GM19452 (cell line): ENCODE measurements around the gene PEX6.
"Not testable (repeated sequence)": the region's sequence is repeated elsewhere in the genome, so short reads cannot be mapped to it uniquely, and the experiment has no call there.

Experiments
- ATAC-seq: cut with Tn5 transposase; IDR thresholded peaks from one replicate; pipeline ENCODE4 v1.9.1; 2021; ENCODE audit not compliant: unreplicated experiment

The PEX6 gene

DNA sequence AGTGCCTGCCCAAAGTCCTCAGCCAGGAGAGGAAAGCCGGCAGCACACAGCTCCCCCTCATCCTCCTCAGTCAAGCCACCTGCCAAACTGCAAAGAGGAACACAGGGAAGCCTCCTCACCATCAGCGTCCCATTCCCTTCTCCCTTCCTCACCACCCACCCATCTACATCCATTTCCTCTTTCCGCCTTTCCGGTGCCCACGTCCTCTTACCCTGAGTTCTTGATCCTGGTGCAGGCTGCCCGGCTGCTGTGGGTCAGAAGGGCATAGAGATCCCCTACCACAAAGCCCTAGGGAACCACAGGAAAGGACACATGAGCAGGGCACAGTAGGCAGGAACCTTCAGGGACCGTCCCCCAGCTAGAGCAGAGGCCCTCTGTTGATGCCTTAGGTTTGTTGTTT is 12.4 kb downstream of the PEX6 start:
- ATAC-seq = no peak

DNA sequence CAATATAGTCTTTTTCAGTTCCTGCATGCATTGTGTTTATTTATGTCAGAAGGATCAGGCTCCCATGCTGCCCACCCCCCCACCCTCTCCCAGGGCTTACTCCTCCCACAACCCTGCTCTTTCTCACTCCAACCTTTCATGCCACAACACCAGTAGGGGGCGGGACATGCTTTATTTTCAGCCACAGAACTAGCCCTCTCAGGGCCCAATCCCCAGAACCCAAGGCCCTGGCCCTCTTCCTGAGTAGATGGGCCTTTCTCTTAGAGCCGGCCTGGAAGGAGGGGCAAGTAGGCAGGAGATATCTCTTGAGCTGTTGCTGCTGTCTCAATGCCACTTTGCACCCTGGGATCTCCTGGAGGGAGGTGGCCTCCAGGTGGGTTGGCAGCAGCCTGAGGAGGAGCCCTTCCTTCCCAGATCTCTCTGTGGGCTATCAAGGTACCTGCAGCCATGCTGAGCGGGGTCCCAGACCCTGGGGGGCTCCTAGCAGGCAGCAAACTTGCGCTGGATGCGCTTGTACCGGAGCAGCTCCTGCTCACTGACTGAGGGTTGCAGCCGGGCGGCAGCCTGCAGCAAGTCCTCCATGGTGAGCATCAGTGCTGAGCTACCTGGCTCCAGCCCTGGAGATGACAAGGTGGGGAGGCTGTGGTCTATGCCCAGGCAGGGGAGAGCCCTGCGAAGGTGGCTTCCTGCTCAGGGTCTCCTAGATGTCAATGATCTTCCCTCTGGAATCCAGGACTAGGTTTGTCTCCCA is 15.0 kb downstream of the PEX6 start:
- ATAC-seq = no peak

DNA sequence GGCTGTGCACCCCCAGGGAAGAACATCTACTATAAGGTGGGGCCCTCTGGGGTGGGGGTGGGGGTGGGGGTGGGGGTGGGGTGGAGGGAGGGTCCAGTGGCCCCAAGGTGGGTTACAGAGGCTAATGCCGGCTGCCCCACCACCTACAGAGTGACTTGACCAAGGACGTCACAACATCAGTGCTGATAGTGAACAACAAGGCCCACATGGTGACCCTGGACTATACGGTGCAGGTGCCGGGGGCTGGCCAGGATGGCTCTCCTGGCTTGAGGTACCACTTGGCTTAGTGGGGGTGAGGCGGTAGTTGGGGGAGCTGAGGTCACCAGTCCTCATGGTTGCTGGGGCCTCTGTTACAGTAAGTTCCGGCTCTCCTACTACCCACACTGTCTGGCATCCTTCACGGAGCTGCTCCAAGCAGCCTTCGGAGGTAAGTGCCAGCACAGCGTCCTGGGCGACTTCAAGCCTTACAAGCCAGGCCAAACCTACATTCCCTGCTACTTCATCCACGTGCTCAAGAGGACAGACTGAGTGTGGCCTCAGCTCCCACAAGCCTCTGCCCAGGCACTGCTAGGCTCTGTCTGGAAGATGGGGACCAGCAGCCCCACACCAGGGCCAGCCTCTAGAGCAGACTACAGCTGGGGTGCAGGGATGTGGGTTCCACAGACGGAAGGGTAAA is 15.7 kb downstream of the PEX6 start:
- ATAC-seq = no peak

DNA sequence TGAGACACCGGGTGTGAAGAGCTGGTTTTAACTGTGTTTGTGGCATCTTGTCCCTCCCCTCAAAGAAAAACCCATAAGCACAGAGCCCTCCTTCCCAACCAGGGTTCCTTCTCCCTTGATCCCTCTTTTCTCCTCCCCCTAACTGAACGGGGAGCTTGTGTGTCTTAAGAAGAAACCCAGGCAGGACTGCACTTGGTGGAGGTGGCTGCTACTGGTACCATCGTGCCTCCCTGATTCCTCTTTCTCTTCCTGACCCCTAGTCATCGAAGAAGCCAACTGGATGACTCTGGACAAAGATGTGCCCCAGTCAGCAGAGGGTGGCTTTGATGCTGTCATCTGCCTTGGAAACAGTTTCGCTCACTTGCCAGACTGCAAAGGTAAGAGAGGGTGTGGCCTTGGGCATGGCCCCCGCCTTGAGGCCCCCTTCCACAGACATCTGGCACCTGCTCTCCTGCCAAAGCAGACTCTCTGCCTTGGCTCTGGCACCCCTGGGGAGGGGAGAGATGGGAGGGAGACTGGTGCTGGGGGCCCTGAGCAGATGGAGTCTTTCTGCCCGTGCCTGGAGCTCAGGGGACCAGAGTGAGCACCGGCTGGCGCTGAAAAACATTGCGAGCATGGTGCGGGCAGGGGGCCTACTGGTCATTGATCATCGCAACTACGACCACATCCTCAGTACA is 16.3 kb downstream of the PEX6 start:
- ATAC-seq = no peak

DNA sequence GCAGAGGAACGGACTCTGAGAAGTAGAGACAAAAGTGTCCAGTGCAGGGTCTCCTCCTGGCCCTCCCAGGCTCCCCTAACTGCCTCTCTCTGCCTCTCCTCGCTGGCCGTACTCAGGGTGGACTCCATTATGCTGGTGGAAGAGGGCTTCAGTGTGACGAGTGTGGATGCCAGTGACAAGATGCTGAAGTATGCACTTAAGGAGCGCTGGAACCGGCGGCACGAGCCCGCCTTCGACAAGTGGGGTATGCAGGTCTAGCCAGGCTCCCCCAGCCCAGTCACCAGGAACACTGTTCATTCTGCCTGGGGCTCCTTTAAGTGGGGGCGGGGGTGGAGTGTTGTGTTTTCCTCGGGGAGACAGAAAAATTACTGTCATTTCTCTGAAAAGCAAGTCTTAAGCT is 16.9 kb downstream of the PEX6 start:
- no peak for ATAC-seq

DNA sequence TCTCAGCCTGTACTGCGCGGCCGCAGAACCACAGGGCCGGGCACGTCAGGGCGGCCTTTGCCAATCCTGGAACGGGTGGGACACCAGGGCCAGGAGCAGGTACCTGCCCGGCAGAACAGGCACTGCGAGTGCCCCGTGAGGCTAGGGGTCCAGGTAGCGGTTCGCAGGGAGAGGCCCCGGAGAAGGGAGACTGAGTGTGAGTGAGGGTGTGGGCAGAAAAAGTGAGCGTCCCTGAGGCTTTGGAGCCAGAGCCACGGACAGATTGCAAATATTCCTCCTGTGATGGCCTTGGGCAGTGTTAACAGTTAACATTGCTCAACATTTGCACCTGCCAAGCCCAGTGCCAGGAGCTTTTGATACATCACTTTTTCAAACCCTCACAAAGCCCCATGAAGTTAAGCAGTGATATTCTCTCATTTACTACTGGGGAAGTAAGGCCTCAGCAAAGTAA is 17.9 kb downstream of the PEX6 start:
- ATAC-seq = no peak

DNA sequence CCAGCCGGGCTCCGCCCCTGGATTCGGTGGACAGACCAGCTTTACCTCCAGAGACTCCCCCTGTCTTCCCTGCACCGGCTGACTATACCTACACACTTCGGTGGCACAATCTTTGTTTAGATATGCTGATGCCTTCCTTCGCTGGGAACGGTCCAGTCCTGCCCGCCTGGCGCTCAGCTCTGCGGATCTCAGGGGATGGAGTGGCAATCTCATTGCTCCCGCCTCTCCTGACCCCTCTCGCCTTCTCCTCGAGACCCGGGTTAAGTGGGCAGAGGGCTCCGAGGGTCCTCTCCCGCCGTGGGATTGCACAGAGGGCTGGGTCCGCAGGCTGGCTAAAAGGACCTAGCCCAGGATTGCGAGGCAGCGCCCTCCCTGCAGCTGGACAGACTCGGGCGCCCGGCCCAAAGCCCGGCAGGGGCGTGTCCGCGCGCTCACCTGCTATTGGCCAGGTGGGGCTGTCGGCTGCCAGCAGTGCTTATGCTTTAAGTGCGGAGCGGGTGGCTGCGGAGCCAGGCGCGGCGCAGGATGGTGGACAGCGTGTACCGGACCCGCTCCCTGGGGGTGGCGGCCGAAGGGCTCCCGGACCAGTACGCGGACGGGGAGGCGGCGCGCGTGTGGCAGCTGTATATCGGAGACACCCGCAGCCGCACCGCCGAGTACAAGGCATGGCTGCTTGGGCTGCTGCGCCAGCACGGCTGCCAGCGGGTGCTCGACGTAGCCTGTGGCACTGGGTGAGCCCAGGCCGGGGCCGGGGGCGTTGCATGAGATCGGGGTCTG is 18.6 kb downstream of the PEX6 start, which contains the start of gene GNMT:
Gene GNMT, plus strand, starts transcription at position 512 of the 777 bp plus-strand sequence. Its CDS starts 14 bp downstream, at position 526.
- ATAC-seq = no peak

DNA sequence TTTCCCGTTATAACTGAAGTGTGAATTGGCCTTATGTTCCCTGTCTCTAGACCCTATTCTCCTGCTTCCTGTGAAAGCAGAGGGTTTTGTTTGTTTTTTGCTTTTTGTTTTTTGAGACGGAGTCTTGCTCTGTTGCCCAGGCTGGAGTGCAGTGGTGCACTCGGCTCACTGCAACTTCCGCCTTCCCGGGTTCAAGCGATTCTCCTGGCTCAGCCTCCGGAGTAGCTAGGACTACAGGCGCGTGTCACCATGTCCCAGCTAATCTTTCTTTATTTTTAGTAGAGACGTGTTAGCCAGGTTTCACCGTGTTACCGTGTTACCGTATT is 19.1 kb downstream of the PEX6 start:
- ATAC-seq = no peak

DNA sequence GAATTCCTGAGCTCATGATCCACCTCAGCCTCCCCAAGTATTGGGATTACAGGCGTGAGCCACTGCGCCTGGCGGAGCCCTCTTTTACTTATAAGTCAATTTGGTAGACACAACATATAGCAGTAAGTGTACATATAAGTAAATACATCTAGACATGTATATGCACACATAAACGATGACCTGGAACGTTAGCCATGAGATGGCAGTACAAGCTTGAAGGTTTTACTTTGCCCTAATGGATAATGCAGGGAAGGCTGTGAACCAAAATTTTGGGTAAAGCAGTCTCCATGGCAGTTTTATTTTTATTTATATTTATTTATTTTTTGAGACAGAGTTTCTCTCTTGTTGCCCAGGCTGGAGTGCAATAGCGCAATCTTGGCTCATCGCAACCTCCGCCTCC is 20.9 kb downstream of the PEX6 start:
- no peak for ATAC-seq

DNA sequence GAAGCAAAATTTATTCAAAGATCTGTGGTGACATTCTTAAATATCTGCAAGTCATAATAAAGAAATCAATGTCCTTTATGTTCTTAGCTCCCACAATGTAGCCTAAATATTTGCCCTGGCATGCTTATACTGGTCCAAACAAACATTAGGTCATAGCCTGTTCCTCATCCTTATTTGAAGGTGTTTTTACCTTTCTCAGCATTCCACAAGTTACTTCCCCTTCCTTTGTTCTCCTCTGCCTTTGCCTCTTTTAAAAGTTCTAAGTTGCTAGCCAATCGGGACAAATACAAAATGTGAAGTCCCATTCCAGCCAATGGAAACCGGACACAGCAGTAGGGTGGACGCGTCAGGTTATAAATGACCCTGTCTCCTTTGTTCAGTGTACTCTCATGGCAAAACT is 24.6 kb downstream of the PEX6 start:
- not testable (repeated sequence) for ATAC-seq

DNA sequence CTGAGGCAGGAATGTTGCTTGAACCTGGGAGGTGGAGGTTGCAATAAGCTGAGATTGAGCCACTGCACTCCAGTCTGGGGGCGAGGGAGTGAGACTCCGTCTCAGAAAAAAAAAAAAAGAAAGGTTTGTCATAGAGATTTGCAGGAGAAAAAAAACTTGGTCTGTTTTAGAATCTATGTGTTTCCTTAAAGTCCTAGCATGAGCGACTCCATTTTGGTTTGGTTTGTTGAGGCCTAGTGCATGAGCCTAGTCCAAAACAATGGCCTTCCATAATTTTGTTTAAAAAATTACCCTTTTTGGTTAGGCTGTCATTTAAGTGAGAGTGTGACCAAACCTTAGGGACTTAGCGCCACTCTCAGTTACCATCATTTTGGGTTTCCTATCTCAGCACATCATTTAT is 26.6 kb downstream of the PEX6 start:
- no peak for ATAC-seq

DNA sequence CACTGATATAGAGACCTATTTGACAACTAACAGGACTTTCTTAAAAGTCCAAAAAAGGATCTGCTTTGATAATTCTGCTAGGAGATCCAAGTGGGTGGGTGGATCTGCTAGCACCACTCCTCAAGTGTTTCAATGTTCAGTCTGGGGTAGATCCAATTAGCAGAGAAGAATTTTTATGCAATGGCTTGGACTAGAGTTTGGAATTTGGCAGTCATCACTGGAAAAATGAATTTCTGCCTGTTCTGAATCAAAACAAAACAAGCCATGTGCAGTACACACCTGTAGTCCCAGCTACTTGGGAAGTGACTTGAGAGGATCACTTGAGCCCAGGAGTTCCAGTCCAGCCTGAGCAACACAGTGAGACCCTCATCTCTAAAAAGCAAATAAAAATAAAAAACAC is 31.0 kb downstream of the PEX6 start:
- ATAC-seq = no peak

DNA sequence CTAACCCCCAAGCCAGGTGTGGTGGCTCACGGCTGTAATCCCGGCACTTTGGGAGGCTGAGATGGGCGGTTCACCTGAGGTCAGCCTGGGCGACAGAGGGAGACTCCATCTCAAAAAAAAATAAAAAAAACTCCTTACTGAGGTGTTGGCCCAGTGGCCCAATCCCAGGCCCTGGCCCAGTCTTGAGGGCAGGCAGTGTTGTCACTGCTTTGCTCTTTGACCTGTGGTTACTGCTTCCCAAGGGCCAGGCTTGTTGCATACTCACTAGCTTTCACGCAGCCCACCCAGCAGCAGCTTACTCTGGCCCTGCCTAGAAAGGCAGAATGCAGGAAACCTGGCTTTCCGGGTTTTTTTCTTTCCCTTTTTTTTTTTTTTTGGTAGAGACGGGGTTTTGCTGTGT is 36.5 kb downstream of the PEX6 start:
- no peak for ATAC-seq

DNA sequence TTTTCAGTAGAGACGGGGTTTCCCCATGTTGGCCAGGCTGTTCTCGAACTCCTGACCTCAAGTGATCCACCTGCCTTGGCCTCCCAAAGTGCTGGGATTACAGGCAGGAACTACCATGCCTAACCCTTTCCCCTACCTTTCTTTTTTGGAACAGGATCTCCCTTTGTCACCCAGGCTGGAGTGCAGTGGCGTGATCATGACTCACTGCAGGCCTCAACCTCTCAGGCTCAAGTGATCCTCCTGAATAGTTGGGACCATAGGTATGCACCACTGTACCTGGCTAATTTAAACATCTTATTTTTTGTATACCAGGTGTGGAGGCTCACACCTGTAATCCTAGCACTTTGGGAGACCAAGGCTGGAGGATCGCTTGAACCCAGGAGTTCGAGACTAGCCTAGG is 37.6 kb downstream of the PEX6 start:
- ATAC-seq = not testable (repeated sequence)

DNA sequence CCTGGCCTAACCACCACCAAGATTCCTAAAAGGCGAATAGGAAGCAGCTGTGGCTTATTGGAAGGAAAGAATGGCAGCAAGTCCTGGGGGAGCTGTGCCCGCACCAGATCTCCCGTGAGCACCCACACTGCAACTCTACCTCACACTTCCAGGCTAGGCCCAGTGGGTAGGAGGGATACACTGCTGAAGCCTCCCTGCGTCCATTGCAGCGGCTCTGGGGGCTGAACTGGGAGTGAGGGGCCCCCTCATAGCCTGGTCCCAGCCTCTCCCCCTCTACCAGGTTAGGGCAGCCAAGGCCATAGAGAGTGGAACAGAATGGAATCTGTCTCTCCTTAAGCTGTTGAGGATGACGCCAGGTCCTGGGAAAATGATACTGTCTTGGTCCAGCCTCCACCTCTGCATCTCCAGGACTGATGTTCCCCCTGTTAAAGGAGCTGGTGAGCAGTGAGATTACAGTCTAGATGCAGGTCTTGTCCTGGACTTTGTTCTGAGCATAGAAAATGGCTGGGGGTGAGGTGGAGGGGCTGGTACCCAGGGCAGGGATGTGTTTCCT is 38.4 kb downstream of the PEX6 start:
- no peak for ATAC-seq

DNA sequence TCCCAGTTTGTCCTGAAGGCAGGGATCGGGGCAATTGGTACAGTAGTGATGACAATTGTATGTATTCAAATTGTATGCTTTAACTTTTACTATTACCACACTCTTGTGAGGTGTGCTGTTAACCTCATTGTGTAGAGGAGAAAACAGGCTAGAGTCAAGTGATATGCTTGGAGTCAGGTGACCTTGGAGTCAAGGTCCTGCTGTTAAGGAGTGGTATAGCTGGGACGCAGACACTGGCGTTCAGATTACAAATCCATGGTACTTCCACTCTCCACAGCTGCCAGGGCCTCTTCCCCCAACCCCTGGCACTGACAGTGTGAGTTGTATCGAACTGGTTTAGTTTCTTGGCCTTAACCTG is 39.2 kb downstream of the PEX6 start:
- no peak for ATAC-seq

DNA sequence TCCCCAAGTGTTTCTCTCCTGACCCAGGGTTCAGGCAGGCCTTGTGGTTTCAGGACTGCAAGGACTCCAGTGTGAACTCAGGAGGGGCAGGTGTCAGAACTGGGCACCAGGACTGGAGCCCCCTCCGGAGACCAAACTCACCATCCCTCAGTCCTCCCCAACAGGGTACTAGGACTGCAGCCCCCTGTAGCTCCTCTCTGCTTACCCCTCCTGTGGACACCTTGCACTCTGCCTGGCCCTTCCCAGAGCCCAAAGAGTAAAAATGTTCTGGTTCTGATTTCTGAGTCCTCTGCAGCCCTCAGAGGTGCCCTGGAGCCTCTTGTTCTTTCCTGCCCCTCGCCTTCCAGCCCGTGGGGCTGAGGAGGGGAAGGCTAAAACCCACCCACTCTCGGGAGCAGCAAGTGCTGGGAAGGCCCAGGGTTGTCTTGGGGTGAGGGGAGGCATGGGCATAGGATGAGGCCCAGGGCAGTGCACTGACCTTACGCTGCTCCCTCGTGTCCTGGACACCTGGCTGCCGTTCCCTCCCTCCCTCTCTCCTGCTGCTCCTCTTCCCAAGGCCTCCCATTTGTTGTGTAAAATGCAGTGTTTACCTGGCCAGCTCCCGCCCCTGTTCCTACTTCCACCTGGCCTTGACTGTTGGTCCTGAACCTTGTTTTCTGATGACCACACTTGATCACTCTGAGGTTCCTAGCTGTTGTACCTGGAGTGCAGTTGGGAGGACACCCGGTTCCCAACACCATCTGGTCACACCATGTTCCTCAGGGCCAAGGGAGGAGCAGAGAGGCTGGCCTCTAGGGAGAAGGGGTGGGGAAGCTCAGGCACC is 39.8 kb downstream of the PEX6 start:
- no peak for ATAC-seq

DNA sequence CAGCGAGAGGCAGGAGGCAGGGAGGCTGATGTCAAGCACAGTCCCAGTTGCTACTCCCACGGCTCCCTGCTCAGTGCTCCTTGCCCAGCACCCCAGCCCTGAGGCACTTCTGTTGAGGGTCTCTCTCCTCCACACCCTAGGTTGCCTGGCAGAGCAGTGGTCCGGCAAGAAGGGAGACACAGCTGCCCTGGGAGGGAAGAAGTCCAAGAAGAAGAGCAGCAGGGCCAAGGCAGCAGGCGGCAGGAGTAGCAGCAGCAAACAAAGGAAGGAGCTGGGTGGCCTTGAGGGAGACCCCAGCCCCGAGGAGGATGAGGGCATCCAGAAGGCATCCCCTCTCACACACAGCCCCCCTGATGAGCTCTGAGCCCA is 40.6 kb downstream of the PEX6 start:
- no peak for ATAC-seq

DNA sequence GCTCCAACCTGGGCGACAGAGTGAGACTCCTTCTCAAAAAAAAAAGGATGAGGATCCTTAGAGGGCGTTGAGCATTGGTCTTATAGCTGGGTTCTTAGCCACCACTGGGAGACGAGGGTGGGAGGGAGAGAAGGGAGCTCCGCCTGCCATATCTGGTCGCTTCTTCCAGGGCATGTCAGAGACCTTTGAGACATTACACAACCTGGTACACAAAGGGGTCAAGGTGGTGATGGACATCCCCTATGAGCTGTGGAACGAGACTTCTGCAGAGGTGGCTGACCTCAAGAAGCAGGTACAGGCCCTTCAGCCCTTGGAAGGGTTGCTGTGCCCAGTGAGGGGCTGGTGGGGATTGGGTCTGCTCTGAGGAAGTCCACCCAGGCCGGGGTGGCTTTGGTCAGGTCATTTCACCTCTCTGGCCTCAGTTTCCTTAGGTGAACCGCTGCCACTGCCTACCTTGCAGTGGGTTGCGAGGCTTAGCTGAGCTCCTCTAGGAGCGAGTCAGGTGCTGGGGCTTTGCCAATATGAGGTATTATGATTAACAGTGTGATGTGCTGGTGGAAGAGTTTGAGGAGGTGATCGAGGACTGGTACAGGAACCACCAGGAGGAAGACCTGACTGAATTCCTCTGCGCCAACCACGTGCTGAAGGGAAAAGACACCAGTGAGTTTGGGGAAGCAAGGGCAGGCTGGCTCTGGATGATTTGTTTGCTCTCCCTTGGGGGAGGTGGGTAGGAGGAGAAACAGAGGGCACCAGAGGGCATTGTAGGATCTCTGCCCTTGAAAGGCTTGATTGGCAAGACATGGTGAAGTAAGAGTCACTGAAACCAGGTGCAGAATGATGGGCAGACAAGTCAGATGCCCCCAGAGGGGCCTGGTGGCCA is 41.2 kb downstream of the PEX6 start:
- no peak for ATAC-seq
